Epithelial cell of prostate (primary cell): ENCODE results near the gene ERBIN.
"Not testable (repeated sequence)": the region's sequence is repeated elsewhere in the genome, so short reads cannot be mapped to it uniquely, and the experiment has no call there.

ENCODE experiments used
- DNase-seq: peaks from one replicate; pipeline ENCODE4 v3.0.0-alpha.2; 2011; ENCODE audit warnings: low read depth, low spot score
- H3K27ac ChIP-seq: fragments of 450-650 bp; 2 replicates; pipeline ENCODE4 v1.5.1; 2017; ENCODE audit warnings: mild to moderate bottlenecking

ERBIN gene

DNA sequence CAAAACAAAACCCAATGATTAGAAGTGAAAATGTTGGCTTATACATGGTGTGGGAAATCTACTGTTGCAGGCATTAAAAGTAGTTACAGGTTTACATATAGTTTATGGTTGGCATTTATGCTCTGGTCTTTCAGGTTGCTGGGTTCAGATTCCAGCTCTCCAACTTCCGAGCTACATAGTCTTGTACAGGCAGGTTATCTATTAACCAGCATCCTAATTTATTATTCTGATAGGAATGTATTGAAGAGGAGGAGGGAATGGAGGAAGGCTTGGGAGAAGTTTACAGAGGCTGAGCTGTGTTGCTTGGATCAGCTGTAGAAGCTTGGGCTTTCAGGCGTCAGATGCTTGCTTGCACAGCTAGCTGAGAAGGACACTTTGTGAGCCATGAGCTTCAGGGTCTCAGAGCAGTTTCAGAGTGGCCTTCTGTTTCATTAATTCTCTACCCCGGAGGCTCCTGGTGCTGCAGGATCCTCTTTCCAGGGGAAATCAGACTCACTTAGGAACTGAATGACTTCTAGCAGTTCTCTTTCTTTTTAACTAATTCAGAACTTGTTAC lies 11.7 kb upstream of the ERBIN start:
- no peak overlapping the region for H3K27ac ChIP-seq
- no peak for DNase-seq

DNA sequence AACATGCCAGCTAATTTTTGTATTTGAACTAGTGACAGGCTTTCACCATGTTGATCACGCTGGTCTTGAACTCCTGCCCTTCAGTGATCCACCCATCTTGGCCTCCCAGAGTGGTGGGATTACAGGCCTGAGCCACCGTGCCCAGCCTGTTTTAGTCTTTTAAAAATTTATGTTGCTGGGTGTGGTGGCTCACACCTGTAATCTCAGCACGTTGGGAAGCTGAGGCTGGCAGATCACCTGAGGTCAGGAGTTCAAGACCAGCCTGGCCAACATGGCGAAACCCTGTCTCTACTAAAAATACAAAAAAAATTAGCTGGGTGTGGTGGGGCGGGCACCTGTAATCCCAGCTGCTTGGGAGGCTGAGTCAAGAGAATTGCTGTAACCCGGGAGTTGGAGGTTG lies 10.7 kb upstream of the ERBIN start:
- not testable (repeated sequence) for DNase-seq, H3K27ac ChIP-seq

DNA sequence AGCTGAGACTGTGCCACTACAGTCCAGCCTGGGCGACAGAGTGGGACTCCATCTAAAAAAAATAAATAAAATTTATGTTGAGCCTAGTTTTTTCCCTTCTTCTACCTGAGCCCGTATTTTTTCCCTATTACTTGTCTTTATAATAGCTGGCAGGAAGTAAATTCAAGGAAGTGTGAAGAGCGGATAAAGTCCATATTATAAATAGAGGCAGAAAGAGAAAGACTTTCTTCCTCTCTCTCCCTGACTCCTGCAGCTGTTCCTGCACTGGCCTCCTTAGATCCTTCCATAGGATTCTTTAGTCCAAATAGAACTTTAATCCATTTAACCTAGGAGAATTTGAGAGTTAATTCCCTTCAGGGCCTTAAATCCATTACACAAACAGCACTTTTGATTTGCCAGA lies 10.3 kb upstream of the ERBIN start:
- no peak for DNase-seq
- H3K27ac ChIP-seq, result no peak overlapping the region

DNA sequence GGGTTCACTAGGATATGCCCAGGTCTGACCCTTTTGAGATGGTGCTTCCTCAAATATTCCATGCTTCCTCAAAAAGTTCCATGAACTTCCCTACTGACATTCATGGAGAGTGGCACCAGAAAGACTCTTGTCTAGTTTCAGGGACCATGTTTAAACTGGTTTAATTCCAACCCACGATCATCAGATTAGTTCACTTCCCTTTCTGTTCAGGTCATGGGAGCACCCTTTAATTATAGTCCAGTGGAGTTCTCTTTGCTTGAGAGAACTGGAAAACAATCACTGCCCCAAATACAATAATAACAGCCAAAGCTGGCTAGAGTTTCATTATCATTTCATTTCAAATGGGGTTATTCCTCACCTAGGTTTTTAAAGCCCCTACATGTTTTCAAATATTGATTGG lies 9.7 kb upstream of the ERBIN start:
- DNase-seq, result no peak
- no peak overlapping the region for H3K27ac ChIP-seq

DNA sequence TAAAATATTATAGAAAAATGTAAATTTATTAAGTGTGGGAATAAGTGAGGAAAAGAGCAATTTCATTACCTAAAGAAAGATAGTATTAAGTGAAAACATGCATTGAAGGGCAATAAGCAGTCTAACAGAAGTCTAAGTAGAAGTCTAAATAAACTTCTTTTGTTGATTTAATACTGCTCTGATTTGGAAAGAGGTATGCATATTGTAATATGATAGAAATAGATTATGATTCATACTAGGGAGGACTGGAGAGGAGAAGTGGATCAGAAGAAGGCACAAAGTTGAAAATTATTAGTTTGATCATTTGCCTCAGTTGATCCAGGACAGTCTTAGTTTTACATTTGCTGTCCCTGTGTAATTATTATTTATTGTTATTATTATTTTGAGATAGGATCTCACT lies 6.6 kb upstream of the ERBIN start:
- no peak overlapping the region for H3K27ac ChIP-seq
- DNase-seq, result no peak

DNA sequence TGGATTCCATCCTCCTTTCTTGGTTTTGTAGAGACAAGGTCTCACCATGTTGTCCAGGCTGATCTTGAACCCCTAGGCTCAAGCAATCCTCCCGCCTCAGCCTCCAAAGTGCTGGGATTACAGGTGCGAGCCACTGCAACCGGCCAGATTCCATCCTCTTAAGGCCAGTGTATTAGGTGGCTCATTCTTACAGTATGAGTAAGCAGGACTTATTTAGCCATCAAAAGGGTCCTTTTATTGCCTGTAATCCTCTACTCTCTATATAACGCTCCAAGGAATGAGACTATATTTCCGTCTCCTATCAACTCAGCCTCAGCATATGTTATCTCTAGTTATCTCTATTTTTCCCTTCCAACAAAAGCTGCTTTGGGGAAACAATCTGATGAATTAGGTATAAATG lies 3.0 kb upstream of the ERBIN start:
- no peak for DNase-seq
- H3K27ac ChIP-seq, result no peak overlapping the region

DNA sequence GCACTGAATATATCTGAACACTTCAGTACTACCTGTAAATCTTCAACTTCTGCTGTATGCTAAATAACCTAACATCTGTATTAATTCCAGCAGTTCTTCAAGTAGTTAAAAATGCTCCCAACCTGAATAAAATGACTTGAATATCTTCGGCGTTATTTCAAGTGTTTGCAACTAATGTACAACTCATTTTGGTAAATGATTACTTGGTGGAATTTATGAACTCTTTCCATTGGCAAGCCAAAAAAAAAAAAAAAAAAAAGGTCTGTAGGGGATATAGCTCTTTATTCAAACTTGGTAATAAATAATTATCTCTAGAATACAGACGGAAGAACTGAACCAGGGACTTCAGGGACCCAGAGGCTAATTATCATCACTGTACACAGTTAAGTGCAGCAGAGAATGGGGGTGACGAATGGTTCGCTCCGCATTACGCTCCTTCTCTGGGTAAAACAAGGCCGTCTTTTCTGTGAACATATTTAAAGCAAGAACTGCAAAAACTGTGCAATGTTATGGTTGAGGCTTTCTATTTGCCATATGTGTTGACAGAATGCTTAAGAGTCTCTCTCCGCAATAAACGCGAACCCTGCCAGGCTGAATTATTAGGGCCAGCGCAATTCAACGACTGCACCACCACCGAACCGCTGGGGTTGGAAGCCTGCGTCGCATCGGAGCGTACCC lies 1.9 kb upstream of the ERBIN start:
- no peak for DNase-seq
- H3K27ac ChIP-seq, result peak overlapping the region; percentile 99

DNA sequence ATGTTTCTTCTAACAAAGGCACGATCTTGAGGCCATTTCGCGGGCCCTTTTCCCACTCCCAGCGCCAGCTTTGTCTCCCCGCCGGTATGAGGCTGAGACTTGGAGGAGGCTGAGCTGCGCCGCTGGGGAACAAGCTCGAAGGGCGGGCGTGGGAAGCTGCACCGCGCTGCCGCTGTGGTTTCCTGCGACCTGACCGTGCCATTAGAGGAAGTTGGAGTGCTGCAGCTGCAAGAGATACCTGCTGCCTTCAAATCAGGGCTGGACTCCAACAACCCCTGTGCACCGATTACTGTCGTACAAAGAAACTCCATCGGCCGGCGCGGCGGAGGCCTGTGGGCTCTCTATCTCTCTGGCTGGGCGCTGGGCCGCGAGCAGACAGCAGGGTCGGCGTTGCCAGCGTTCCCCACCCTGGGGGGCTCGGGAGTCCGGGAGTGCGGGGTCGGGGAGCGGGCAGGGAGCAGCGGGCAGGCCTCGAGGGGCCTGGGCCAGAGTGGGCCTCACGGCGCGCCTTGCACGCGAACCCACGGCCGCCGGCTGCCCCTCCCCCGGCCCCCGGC lies 1.3 kb upstream of the ERBIN start:
- DNase-seq, result no peak
- H3K27ac ChIP-seq, result peak overlapping the region; percentile 99

DNA sequence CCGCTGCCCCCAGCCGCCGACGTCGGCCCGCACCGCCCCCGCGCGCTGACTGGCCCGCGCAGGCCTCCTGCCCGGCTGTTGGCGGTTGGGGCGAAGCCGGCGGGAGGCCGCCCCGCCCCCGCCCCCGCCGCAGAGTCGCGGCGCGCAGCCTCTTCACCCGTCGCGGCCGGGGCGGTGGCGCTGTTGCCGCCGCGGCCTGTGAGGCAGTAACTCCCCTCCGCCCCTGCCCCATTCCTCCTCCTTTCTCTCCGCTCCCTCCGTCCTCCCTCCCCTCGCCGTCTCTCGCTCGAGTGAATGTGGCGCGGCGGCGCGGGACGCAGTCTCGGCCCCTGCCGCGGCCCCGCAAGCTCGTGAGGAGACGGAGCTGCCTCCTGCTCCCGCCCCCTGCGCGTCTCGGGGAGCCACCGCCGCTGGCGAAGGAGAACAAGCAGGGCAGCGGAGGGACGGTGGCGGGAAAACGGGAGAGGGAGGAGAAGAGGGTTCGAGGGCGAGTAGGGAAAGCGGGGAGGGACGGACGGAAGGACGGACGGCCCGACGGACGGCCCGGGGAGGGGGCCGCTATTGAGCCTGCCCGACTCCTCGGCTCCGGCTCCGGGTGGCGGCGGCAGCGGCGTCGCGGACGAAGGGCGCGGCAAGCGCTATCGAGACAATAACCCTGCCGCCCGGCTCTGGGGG lies 637 bp upstream of the ERBIN start:
- peak overlapping the region; percentile 99 for H3K27ac ChIP-seq
- no peak for DNase-seq

DNA sequence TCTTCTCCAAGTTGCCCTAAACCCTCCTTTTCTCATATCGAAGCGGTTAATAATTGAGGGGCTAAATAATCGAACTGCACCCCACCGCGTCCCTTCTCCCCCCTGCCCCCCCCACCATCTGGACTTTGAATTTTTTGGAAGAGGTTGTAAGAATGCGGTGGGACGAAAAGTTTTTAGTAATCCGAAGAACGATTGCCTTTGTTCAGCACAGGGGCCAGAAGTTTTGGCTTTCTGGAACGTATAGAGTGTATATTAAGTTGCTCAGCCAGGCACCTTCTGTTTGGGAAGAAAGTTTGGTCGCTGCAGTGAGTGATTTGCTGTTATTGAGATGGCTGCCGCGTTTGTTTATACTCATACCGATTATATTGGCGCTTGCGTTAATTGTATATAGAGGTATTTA lies 518 bp downstream of the ERBIN start:
- peak overlapping the region; percentile 99 for H3K27ac ChIP-seq
- DNase-seq, result no peak

DNA sequence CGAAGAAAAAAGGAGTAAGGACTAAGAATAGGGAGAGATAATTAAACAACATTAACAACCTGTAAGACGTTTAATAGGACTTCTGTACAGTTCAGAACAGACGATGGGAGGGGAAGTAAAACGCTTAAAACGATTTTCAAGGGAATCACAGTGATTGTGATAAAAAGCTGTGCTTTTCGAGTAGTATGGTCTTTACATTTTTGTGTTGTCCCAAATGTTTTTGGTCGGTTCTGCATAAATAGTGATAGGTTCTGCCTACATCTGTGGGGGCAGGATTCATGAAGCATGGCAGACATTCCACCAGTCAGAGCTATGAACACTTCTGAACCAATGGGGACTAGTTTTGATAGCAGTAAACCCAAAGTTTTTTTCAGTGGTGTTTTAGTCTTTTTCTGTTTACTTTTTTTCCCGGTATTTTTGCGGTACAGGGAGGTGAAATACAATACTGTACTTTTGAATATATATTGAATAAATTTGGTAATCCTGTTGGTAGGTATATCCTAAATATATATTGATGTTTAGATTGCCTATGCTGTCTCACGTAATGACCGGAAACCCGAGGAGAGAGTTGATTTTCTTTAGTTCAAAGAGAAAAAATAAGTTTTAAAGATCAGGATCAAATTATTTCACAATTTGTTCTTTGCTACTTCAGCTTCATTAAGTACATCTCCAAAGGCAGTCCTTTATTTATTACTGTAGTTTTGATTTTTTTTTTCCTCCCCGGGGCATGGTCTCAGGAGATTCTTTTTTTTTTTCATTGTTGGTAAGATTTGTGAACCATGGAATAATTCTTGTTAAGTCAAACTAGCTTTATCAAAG lies 1.3 kb downstream of the ERBIN start:
- H3K27ac ChIP-seq, result peak overlapping the region; percentile 99
- no peak for DNase-seq

DNA sequence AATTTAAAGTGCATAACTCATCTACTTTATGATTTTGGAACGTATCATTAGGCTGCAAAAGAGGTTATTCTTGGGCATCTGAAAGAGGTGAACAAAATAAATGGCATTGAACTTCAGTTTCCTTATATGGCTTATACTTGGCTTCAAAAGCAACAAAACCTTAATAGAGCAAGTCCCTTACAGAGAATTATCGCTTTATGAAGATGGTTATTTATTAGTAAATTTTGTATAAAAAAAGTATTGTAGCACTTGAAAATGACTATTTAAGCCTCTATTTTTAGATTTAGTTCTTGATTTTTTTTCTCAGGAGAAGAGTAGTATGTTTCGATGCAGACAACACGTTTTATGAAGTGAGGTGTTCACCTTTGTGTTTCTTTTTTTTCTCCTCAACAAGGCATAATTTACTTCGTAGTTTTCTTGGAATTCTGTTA lies 2.0 kb downstream of the ERBIN start:
- DNase-seq, result no peak
- H3K27ac ChIP-seq, result peak overlapping the region; percentile 99

DNA sequence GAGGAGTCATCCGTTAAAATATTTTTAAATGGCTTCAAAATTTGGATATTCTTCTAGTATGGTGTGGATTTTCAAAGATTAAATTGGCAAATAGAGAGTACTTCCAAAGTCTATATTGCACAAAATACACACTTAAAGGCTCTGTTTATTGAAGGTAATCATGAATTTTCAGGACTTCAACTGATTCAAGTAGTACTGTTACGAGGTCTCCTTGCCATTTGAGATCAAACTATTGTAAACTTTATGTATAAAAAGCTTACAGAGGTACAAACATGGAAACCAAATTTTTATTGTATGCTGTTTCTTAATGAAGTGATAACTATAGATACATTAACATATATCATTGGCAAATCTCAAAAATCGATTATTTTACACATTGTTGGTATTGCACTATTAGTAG lies 2.5 kb downstream of the ERBIN start:
- H3K27ac ChIP-seq, result no peak overlapping the region

DNA sequence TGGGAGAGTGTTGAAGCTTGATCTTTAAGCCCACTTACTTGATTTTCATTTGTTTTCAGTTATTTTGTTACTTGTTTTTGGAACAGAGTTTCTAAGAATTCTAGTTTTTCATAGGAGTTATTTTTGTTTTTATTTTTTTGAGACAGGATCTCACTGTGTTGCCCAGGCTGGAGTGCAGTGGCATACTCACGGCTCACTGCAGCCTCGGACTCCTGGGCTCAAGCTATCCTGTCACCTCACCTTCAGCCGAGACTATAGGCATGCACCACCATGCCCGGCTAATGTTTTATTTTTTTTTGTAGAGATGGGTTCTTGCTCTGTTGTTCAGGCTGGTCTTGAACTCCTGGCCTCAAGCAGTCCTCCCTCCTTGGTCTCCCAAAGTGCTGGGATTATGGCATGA lies 6.3 kb downstream of the ERBIN start:
- H3K27ac ChIP-seq, result no peak overlapping the region
- DNase-seq, result no peak

More for the DNA sequence above, 2.5 kb downstream of the ERBIN start:
- DNase-seq, result no peak

DNA sequence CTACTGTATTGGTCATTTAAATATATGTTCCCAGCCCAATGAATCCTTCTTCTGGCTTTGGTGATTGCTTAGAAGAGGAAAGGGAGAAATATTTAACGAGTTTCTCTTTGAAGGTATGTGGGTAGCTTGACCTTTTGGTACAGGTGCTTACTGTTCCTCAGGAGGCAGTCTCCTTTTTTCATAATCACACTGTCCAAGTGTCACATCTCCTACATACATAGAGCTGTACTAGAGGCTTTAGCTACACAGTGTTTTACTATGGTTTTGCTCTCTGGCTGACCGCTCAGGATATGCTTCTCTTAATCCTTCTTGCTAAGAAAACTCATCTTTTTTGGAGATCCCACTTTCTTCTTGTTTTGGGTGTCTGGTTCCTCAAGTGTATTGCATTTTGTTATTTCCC lies 6.9 kb downstream of the ERBIN start:
- no peak overlapping the region for H3K27ac ChIP-seq
- no peak for DNase-seq

DNA sequence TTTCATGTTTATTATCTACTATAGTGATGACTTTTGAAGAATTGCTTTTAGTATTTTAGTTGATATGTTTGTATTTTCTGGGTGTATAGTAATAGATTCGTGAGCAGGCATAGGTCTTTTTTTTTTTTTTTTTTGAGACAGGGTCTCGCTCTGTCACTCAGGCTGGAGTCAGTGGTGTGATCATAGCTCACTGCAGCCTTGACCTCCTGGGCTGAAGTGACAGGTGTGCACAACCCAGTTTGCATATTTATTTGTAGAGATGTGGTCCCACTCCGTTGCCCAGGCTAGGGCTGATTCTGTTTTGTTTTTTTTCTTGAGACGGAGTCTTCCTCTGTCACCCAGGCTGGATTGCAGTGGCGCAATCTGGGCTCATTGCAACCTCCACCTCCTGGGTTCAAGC lies 11.9 kb downstream of the ERBIN start:
- DNase-seq, result no peak
- no peak overlapping the region for H3K27ac ChIP-seq

DNA sequence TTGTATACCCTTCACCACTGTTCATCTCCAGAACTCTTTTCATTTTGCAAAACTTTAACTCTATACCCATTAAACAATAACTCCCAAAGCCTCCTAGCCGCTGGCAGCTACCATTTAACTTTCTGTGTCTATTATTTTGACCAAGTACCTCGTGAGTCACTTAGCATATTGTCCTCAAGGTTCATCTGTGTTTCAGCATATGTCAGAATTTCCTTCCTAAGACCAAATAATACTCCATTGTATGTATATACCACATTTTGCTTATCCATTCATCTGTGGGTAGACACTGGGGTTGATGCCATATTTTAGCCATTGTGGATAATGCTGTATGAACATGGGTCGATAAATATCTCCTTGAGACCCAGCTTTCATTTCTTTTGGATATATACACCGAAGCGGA lies 17.4 kb downstream of the ERBIN start:
- DNase-seq, result no peak
- H3K27ac ChIP-seq, result no peak overlapping the region

DNA sequence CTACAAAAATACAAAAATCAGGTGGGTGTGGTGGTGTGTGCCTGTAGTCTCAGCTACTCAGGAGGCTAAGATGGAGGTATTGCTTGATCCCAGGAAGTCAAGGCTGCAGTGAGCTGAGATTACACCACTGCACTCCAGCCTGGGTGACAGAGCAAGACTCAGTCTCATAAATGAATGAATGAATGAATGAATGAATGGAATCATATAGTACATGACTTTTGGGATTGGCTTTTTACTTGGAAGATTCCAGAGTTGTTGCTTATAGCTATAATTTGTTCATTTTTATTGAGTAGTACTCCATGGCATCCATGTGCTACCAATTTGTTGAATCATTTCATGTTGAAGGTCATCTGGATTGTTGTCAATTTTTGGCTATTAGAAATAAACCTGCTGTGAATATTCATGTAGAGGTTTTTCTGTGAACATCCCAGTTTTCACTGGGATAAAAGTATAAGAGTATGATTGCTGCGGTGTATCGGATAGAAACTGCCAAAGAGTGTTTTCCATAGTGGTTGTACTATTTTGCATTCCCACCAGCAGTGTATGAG lies 19.9 kb downstream of the ERBIN start:
- no peak overlapping the region for H3K27ac ChIP-seq
- DNase-seq, result no peak

DNA sequence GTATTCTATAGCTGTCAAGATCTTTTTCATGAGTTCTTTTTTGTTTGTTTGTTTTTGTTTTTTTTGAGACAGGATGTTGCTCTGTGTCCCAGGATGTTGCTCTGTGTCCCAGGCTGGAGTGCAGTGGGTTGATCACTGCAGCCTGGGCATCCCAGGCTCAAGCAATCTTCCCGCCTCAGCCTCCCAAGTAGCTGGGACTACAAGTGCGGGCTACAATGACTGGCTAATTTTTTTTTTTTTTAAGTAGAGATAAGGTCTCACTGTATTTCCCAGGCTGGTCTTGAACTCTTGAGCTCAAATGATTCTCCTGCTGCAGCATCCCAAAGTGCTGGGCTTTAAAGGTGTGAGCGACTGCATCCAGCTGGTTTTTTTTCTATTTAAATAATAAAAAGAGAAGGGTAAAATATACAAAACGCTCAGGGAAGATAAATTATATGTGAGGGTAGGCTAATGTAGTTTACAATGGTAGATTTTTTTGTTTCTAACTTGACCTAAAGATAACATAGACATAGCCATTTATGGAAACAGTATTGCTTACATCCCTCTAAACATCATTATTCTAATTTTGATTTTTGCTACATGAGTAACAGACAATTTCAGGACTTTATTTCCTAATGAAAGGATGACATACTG lies 21.9 kb downstream of the ERBIN start:
- no peak for DNase-seq
- no peak overlapping the region for H3K27ac ChIP-seq

DNA sequence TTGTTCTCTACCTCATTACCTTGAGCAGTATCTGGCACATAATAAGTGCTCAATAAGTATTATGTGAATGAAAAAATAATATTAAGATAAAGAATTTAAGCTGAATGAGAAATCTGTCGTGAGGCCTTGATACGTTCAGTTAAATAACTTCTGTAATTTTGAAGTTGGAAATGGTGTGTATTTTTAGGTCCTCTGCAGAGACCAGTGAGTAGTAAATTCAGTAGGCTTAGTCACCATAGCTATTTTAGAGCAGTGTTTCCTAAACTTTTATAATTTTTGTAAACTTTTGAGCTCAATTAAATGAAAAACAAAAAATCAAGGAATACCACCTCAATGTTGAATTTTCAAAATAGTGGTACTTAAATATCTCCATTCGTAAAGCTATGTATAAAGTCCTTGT lies 25.0 kb downstream of the ERBIN start:
- DNase-seq, result no peak
- no peak overlapping the region for H3K27ac ChIP-seq
